Measurements from ENCODE around the gene LRRC25.

The LRRC25 gene

GRCh38 chr19:18399008-18399407 lies 1.6 kb upstream of the LRRC25 start:
- TF ChIP-seq, protein P1, sequence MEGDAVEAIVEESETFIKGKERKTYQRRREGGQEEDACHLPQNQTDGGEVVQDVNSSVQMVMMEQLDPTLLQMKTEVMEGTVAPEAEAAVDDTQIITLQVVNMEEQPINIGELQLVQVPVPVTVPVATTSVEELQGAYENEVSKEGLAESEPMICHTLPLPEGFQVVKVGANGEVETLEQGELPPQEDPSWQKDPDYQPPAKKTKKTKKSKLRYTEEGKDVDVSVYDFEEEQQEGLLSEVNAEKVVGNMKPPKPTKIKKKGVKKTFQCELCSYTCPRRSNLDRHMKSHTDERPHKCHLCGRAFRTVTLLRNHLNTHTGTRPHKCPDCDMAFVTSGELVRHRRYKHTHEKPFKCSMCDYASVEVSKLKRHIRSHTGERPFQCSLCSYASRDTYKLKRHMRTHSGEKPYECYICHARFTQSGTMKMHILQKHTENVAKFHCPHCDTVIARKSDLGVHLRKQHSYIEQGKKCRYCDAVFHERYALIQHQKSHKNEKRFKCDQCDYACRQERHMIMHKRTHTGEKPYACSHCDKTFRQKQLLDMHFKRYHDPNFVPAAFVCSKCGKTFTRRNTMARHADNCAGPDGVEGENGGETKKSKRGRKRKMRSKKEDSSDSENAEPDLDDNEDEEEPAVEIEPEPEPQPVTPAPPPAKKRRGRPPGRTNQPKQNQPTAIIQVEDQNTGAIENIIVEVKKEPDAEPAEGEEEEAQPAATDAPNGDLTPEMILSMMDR (conservative IDR thresholded peaks at IDR 0.05; ENCODE audit: control insufficient read depth, insufficient read depth, low read depth, low read length), result no peak
- peak; percentile 60 for DNase-seq (ENCODE audit: low read depth)
- H3K4me3 ChIP-seq (ENCODE audit: control insufficient read depth, low read depth, low read length), result no peak overlapping the region

DNA sequence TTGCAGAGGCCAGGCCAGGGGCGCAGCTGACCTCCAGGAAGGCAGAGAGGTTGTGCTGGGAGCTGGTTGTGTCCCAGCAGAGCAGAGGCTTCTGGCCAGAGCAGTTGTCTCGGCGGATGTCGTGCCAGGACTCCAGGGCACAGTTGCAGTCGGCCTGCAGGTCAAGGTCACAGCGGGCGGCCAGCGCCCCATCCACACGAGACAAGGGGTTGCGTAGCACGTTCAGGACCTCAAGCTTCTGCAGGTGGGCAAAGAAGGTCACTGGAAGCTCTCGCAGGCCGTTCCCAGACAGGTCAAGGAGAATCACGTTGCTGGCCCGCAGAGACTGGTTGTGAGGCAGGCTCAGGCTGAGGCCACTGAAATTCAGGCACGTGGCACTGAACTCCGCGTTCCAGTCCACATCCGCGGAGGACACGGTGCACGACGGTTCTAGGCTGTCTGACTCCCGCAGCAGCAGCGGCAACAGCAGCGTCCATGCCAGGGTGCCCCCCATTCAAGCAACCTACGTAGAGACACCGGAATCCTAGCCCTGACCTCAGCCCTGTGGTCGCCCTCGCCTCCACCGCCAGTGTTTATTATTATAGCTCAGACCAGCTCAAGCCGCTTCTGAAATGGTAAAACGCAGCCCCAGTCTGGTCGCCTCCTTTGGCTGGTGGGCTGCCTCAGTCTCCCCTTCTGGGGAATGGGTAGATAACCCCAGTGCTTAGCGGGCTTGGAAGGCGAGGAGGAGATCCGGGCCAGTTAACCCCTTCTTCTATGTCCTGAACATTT lies 766 bp downstream of the LRRC25 start:
- H3K4me3 ChIP-seq (ENCODE audit: control insufficient read depth, low read depth, low read length), result no peak overlapping the region
- no peak for DNase-seq (ENCODE audit: low read depth)
- TF ChIP-seq, protein P1 (conservative IDR thresholded peaks at IDR 0.05; ENCODE audit: control insufficient read depth, insufficient read depth, low read depth, low read length), result no peak

- DNase-seq (ENCODE audit: low read depth), result no peak
- TF ChIP-seq, protein P1 (conservative IDR thresholded peaks at IDR 0.05; ENCODE audit: control insufficient read depth, insufficient read depth, low read depth, low read length), result no peak
- H3K4me3 ChIP-seq (ENCODE audit: control insufficient read depth, low read depth, low read length), result no peak overlapping the region
These were observed 3.6 kb downstream of the LRRC25 start for GRCh38 chr19:18393836-18394235.

DNA sequence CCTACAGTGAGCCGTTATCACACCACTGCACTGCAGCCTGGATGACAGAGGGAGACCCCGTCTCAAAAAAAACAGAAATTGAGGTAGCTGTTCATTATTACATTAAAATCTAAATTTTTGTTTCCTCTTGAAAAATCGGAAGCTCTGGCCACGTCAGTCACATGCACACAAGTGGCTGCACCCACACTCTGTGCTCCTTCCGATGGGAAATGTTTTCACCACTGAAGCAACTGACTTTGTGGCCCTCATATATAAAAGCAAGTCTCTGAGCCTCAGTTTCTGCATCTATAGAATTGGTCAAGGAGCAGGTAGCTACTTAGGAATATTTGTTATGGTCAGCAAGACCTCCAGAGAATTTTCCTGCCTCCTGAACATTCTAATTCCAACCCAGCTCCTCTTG lies 4.5 kb downstream of the LRRC25 start:
- no peak overlapping the region for H3K4me3 ChIP-seq (ENCODE audit: control insufficient read depth, low read depth, low read length)
- DNase-seq (ENCODE audit: low read depth), result no peak
- TF ChIP-seq, protein P1 (conservative IDR thresholded peaks at IDR 0.05; ENCODE audit: control insufficient read depth, insufficient read depth, low read depth, low read length), result no peak

DNA sequence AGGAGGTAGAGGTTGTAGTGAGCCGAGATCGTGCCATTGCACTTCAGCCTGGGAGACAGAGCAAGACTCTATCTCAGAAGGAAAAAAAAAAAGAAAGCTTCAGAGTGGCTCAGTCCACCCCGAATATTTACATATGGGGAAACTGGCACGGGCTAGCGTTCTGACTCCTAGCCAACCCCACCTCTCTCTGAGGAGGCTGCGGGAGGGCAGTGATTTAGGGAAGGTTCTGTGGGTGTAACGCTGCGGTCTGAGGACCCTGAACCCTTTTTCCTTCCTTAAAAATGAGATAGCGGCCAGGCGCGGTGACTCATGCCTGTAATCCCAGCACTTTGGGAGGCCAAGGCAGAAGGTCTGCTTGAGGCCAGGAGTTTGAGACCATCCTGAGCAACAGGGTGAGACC lies 5.0 kb downstream of the LRRC25 start:
- TF ChIP-seq, protein P1 (conservative IDR thresholded peaks at IDR 0.05; ENCODE audit: control insufficient read depth, insufficient read depth, low read depth, low read length), result no peak
- peak; percentile 53 for DNase-seq (ENCODE audit: low read depth)
- no peak overlapping the region for H3K4me3 ChIP-seq (ENCODE audit: control insufficient read depth, low read depth, low read length)

- H3K4me3 ChIP-seq (ENCODE audit: control insufficient read depth, low read depth, low read length), result no peak overlapping the region
- TF ChIP-seq, protein P1 (conservative IDR thresholded peaks at IDR 0.05; ENCODE audit: control insufficient read depth, insufficient read depth, low read depth, low read length), result no peak
- no peak for DNase-seq (ENCODE audit: low read depth)
These were observed 5.8 kb downstream of the LRRC25 start for GRCh38 chr19:18391509-18392075.

Data from fibroblast of mammary gland (primary cell).